Parathyroid adenoma (tissue), 2 donors: ENCODE data around the gene SNAI3.

Experiments used
- H2AFZ ChIP-seq: fragments of 300-600 bp; sonication (generic); one replicate; pipeline ENCODE4 v1.7.0; 2017; ENCODE audit warnings: antibody characterized with exemption, mild to moderate bottlenecking
- H3K27ac ChIP-seq: fragments of 300-600 bp; sonication (generic); one replicate; pipeline ENCODE4 v1.7.0; 2017
- H3K27me3 ChIP-seq: fragments of 300-600 bp; sonication (generic); one replicate; pipeline ENCODE4 v1.7.0; 2017; ENCODE audit warnings: low read length; ENCODE audit not compliant: control insufficient read depth, insufficient read depth
- H3K36me3 ChIP-seq: fragments of 300-600 bp; sonication (generic); one replicate; pipeline ENCODE4 v1.7.0; 2017; ENCODE audit warnings: low read length; ENCODE audit not compliant: control insufficient read depth, insufficient read depth
- H3K4me1 ChIP-seq: fragments of 300-600 bp; sonication (generic); one replicate; pipeline ENCODE4 v1.7.0; 2017; ENCODE audit warnings: control low read depth
- H3K4me2 ChIP-seq: fragments of 300-600 bp; sonication (generic); one replicate; pipeline ENCODE4 v1.7.0; 2017; ENCODE audit warnings: low read length
- H3K4me3 ChIP-seq: fragments of 300-600 bp; sonication (generic); one replicate; pipeline ENCODE4 v1.7.0; 2017; ENCODE audit warnings: low read depth, low read length
- H3K79me2 ChIP-seq: fragments of 300-600 bp; sonication (generic); one replicate; pipeline ENCODE4 v1.7.0; 2017; ENCODE audit warnings: control low read depth
- H3K9ac ChIP-seq: fragments of 300-600 bp; sonication (generic); one replicate; pipeline ENCODE4 v1.7.0; 2017; ENCODE audit warnings: mild to moderate bottlenecking
- H3K9me3 ChIP-seq: fragments of 300-600 bp; sonication (generic); one replicate; pipeline ENCODE4 v1.7.0; 2017; ENCODE audit warnings: low read length; ENCODE audit not compliant: control insufficient read depth
- TF ChIP-seq, protein P1 (sequence below): fragments of 300-600 bp; sonication (generic); IDR thresholded peaks from one replicate; pipeline ENCODE4 v1.7.0; 2017; ENCODE audit warnings: antibody characterized with exemption, mild to moderate bottlenecking
- donor health status: primary hyperparathyroidism.

SNAI3 gene

DNA sequence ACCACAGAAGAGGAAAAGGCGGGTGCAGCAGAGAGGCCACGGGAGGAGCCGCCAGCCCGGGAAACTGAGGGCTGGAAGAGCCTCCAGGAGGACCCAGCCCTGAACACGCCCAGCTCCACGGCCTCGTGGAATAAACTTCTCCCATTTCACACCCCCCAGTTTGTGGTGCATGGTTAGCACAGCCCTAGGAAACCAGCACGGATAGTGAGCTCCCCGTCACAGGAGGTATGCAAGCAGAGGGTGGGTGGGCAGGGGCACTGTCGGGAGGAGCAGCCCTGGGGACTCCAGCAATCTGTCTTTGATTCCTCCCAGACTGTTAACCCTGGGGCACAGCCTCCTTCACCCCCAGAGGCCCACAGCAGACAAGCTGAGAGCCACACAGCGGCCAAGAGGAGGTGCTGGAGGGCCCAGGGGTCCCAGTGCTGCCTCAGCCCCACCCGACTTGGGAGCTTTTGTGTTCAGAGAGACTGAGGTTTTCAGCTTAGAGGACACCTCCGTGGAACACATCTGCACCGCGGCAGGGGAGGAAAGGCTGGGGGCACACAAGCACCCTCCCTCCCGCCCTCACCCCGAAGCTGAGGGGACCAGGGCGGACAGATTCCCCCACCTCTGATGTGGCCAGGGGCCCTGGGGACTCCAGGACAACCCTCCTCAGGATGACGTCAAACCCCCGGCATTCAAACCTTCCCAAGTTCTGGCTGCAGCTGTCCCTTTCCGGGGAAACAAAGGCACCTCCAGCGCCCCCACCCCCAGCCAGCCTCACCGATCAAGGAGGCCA, 49.6 kb downstream of the SNAI3 start:
- Histone ChIP-seq H3K4me2 (no peak overlapping the region), H3K27ac (no peak overlapping the region), H3K79me2 (no peaks in the 10 kb centered on the region), H3K36me3 (no peaks in the 10 kb centered on the region), H3K4me3 (no peak overlapping the region), H2AFZ (no peak overlapping the region), H3K4me1 (no peaks in the 10 kb centered on the region), H3K9ac (no peak overlapping the region), H3K27me3 (no peaks in the 10 kb centered on the region), H3K9me3 (no peaks in the 10 kb centered on the region)
- TF ChIP-seq, protein P1, sequence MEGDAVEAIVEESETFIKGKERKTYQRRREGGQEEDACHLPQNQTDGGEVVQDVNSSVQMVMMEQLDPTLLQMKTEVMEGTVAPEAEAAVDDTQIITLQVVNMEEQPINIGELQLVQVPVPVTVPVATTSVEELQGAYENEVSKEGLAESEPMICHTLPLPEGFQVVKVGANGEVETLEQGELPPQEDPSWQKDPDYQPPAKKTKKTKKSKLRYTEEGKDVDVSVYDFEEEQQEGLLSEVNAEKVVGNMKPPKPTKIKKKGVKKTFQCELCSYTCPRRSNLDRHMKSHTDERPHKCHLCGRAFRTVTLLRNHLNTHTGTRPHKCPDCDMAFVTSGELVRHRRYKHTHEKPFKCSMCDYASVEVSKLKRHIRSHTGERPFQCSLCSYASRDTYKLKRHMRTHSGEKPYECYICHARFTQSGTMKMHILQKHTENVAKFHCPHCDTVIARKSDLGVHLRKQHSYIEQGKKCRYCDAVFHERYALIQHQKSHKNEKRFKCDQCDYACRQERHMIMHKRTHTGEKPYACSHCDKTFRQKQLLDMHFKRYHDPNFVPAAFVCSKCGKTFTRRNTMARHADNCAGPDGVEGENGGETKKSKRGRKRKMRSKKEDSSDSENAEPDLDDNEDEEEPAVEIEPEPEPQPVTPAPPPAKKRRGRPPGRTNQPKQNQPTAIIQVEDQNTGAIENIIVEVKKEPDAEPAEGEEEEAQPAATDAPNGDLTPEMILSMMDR: no peak

DNA sequence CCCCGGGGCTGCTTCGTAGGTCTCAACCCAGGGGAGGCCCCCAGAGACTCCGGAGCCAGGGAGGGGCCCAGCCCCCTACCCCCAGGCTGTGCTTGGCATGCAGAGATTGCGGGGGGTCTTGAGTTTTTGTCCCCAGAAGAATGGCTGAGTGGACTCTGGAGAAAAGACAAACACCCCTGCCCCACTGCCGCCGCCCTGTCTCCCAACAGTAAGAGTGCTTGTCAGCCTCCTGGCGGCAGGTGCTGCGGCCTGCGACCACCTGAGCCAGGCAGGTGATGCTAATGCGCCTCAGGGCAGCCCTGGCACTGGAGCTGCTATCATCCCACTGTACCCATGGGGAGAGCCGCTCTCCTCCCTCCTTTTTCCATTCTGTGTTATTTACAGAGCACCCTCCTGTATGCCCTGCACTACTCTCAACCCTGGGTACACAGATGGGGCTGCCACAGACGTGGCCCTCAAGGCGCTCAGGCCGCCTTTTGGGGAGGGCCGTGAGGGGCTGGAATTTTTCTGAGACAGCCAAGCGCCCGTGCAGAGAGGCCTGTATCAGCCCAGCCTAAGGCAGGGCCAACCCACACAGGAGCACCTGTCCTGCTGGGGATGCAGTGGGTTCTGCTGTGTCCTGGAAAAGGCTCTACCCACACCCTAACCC, 50.5 kb downstream of the SNAI3 start:
- Histone ChIP-seq H3K4me1 (no peaks in the 10 kb centered on the region), H3K9me3 (no peaks in the 10 kb centered on the region), H3K4me2 (no peak overlapping the region), H3K36me3 (no peaks in the 10 kb centered on the region), H3K79me2 (no peaks in the 10 kb centered on the region), H2AFZ (no peak overlapping the region), H3K9ac (no peak overlapping the region), H3K27me3 (no peaks in the 10 kb centered on the region), H3K4me3 (no peak overlapping the region), H3K27ac (no peak overlapping the region)
- TF ChIP-seq, protein P1: no peak

DNA sequence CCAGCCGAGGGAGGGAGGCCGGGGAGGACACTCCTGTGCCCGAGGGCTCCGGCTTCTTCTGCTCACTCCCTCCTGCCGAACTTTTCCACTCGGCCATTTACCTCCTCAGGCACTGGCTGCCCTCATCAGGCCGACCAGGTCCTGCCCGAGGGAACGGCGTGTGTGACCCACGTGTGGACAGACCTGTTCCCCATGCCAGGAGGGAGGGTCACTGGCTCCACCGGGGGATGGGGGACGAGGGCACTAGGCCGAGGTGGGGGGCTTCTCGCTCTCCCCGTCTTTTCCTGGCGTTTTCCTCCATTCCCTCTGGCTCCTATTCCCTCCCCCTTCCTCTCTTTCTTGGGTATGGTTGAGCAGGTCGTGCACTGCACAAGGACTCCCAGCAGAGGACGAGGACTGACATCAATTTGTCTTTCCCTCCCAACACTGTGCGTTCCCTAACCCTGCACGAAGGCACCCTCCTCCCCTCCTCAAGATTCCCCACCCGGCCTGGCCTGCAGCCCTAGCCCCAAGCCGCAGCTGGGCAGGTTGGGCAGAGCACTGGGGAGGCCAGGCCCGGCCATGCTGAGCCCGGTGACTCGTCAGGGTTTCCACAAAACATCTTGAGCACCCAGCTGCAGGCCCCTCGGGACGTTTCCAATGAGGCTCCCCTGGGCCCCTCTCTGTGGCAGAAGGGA, 51.2 kb downstream of the SNAI3 start:
- TF ChIP-seq, protein P1: no peak
- no peak overlapping the region for H3K27ac ChIP-seq
- H3K9me3 ChIP-seq: no peaks in the 10 kb centered on the region
- H3K4me1 ChIP-seq: no peaks in the 10 kb centered on the region
- no peaks in the 10 kb centered on the region for H3K36me3 ChIP-seq
- no peak overlapping the region for H3K4me2 ChIP-seq
- H3K27me3 ChIP-seq: no peaks in the 10 kb centered on the region
- H3K4me3 ChIP-seq: no peak overlapping the region
- no peak overlapping the region for H3K9ac ChIP-seq
- no peaks in the 10 kb centered on the region for H3K79me2 ChIP-seq
- no peak overlapping the region for H2AFZ ChIP-seq

- H3K4me2 ChIP-seq: no peak overlapping the region
- TF ChIP-seq, protein P1: no peak
- no peak overlapping the region for H3K27ac ChIP-seq
- no peaks in the 10 kb centered on the region for H3K36me3 ChIP-seq
- no peak overlapping the region for H3K4me3 ChIP-seq
- H2AFZ ChIP-seq: no peak overlapping the region
- no peaks in the 10 kb centered on the region for H3K9me3 ChIP-seq
- no peaks in the 10 kb centered on the region for H3K27me3 ChIP-seq
- H3K79me2 ChIP-seq: no peaks in the 10 kb centered on the region
- no peaks in the 10 kb centered on the region for H3K4me1 ChIP-seq
- H3K9ac ChIP-seq: no peak overlapping the region
These were observed 51.9 kb downstream of the SNAI3 start for GRCh38 chr16:88634141-88634993.
